Tibial nerve (tissue), 4 donors: ENCODE data around the gene RXRB. TPM values are rescaled to one million over a fixed set of nuclear protein-coding genes. Genes with fewer than 3 reads are reported as not detected.

Source experiments
- DNase-seq, 2 donors: peaks; one replicate each; pipeline ENCODE4 v3.0.0-alpha.2; 2019; ENCODE audit warnings: low spot score in 2 of 2
- H3K27ac ChIP-seq, 4 donors: fragments of 200-600 bp; sonication (generic) in 3 of 4; one replicate each; pipeline ENCODE4 v1.5.1; 2017 to 2019; ENCODE audit warnings: mild to moderate bottlenecking in 1 of 4
- H3K27me3 ChIP-seq, 2 donors: fragments of 200-600 bp; sonication (generic) in 1 of 2; one replicate each; pipeline versions ENCODE4 v1.5.1 to v1.6.0; 2017 to 2019
- H3K36me3 ChIP-seq, 3 donors: fragments of 200-600 bp; sonication (generic); one replicate each; pipeline ENCODE4 v1.5.1; 2018 to 2019
- H3K4me1 ChIP-seq, 4 donors: fragments of 200-600 bp; sonication (generic) in 3 of 4; one replicate each; pipeline ENCODE4 v1.5.1; 2017 to 2019
- H3K4me3 ChIP-seq, 4 donors: fragments of 200-600 bp; sonication (generic) in 3 of 4; one replicate each; pipeline ENCODE4 v1.5.1; 2017 to 2019; ENCODE audit warnings: mild to moderate bottlenecking in 1 of 4, moderate library complexity in 1 of 4
- H3K9me3 ChIP-seq, 4 donors: fragments of 200-600 bp; sonication (generic) in 3 of 4; one replicate each; pipeline ENCODE4 v1.5.1; 2017 to 2019
- EP300 ChIP-seq, 2 donors: sonication (generic); formaldehyde crosslinking; IDR thresholded peaks; one replicate each; pipeline ENCODE4 v1.6.1; 2017; ENCODE audit warnings: antibody characterized with exemption in 2 of 2, mild to moderate bottlenecking in 1 of 2
- POLR2A ChIP-seq, 2 donors: fragments of 450-650 bp; IDR thresholded peaks; one replicate each; pipeline ENCODE4 v1.6.1; 2017; ENCODE audit warnings: antibody characterized with exemption in 2 of 2, mild to moderate bottlenecking in 2 of 2, moderate library complexity in 2 of 2
- WGBS, 2 donors: methylation state at CpG; one replicate each; pipeline ENCODE4 v1.1.5; 2018; 5-methylcytosine and 5-hydroxymethylcytosine counted together
- total RNA-seq, 4 donors: library from RNA; depleted of rRNA; stranded (reverse); fragments of >200 nt; gene quantifications; one replicate each; pipeline ENCODE4 v1.1.0, GENCODE V29; 2016
- TF ChIP-seq, protein P1 (sequence below), 5 experiments: fragments of 200-600 bp in 3 of 5; fragments of 450-650 bp in 2 of 5; sonication (generic) in 3 of 5; IDR thresholded peaks; one replicate each; pipeline ENCODE4 v1.5.1; 2016 to 2019; ENCODE audit warnings: antibody characterized with exemption in 5 of 5, mild to moderate bottlenecking in 3 of 5, moderate library complexity in 2 of 5

The RXRB gene
- total RNA-seq, 4 donors from 2014 or later: 34.3 to 64.7 (median 43.9) TPM

DNA sequence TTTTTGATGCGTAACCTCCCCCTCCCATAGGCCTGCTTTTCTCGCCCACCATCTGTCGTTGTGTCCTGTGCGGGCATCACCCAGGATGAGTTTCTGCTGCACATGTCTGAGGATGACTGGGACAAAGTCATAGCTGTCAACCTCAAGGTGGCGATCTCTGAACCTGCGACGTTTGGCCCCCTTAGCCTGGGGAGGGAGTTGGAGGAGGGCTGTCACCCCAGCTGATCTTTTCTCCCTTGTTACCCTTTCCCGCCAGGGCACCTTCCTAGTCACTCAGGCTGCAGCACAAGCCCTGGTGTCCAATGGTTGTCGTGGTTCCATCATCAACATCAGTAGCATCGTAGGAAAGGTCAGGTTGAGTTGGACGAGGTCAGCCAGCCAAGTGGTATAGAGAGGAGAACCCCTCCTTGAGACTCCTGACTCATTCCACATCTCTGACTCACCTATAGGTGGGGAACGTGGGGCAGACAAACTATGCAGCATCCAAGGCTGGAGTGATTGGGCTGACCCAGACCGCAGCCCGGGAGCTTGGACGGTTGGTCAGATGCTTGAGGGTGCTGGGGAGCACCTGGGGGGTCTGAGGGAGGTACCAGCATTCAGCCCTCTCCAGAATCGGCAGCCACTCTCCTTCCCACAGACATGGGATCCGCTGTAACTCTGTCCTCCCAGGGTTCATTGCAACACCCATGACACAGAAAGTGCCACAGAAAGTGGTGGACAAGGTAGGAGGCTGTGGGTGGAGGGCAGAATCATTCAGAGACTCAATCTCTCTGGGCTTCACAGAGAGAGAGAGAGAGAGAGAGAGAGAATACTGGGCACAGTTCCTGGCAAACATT is 4.9 kb upstream of the RXRB start:
- Histone ChIP-seq H3K27me3 (no peaks in the 10 kb centered on the region), H3K4me3 (peak overlapping the region in 3 of 4 donors; percentile 35 to 78 (median 76)), H3K36me3 (peaks cover 0 to 31% (median 0%) of the 10 kb centered on the region in 3 donors), H3K9me3 (no peaks in the 10 kb centered on the region), H3K27ac (peak overlapping the region in 3 of 4 donors; percentile 53 to 80 (median 78)), H3K4me1 (peaks cover 3 to 70% (median 39%) of the 10 kb centered on the region in 4 donors)
- TF ChIP-seq POLR2A (IDR thresholded peaks at IDR 0.05): no peak
- TF ChIP-seq, protein P1, sequence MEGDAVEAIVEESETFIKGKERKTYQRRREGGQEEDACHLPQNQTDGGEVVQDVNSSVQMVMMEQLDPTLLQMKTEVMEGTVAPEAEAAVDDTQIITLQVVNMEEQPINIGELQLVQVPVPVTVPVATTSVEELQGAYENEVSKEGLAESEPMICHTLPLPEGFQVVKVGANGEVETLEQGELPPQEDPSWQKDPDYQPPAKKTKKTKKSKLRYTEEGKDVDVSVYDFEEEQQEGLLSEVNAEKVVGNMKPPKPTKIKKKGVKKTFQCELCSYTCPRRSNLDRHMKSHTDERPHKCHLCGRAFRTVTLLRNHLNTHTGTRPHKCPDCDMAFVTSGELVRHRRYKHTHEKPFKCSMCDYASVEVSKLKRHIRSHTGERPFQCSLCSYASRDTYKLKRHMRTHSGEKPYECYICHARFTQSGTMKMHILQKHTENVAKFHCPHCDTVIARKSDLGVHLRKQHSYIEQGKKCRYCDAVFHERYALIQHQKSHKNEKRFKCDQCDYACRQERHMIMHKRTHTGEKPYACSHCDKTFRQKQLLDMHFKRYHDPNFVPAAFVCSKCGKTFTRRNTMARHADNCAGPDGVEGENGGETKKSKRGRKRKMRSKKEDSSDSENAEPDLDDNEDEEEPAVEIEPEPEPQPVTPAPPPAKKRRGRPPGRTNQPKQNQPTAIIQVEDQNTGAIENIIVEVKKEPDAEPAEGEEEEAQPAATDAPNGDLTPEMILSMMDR (IDR thresholded peaks at IDR 0.05): no peak
- no peak for TF ChIP-seq EP300 (IDR thresholded peaks at IDR 0.05)
- 47 to 52% methylated on average over 17 of the region's 17 CpGs for WGBS, 2 donors
- DNase-seq: no peak

DNA sequence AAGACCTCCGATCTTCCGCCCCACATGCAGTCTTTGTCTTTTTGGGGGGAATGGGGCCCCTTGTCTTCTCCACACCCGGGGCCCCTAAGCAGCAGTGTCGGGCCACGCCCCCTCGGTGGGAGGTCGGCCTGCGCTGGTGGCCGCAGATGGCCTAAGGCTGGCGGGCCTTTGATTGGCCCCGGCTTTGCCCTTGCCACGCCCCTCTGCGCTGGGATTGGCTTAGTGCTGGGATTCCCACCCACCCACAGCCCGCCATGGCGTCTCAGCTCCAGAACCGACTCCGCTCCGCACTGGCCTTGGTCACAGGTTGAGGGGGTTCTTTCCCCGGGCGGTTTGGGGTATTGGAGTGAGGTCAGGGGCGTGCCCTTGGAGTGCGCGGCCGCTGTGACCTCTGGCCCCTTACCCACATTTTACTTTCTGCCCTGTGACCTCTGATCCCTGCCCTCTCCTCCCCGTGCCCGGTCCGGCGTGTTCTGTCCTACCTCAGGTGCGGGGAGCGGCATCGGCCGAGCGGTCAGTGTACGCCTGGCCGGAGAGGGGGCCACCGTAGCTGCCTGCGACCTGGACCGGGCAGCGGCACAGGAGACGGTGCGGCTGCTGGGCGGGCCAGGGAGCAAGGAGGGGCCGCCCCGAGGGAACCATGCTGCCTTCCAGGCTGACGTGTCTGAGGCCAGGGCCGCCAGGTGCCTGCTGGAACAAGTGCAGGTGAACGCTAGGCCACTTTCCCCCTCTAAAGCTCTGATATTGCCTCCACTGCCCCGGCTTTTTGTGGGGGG is 4.1 kb upstream of the RXRB start, which contains the start of gene HSD17B8:
Gene HSD17B8, plus strand, starts transcription at position 241 of the 776 bp plus-strand sequence. Its CDS starts 14 bp downstream, at position 255.
- Histone ChIP-seq H3K36me3 (peaks cover 0 to 23% (median 0%) of the 10 kb centered on the region in 3 donors), H3K27me3 (no peaks in the 10 kb centered on the region), H3K9me3 (no peaks in the 10 kb centered on the region), H3K4me1 (peaks cover 3 to 73% (median 40%) of the 10 kb centered on the region in 4 donors), H3K27ac (peak within 1 kb of the TSS in 3 of 4 donors; percentile 53 to 80 (median 78)), H3K4me3 (peak within 1 kb of the TSS; percentile 35 to 78 (median 58))
- WGBS, 2 donors: 1 to 2% methylated on average over 31 to 44 of the region's 48 CpGs
- peak; percentile 94 for DNase-seq
- TF ChIP-seq, protein P1 (IDR thresholded peaks at IDR 0.05): no peak
- TF ChIP-seq EP300 (IDR thresholded peaks at IDR 0.05): peak in 1 of 2 donors; percentile 72
- TF ChIP-seq POLR2A (IDR thresholded peaks at IDR 0.05): peak; percentile 40 to 63

DNA sequence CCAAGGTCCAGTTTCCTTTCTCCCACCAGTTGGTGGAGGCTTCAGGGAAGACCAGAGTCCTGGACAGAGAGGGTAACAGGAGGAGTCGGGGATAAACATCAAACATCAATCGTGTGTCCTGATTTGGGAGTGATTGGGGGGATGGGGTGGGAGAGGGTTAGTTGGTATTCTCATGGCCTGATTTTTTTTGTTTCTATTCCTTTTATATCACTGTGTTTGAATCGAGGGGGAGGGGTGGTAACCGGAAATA is 3.6 kb upstream of the RXRB start:
- Histone ChIP-seq H3K4me3 (peak overlapping the region in 2 of 4 donors; percentile 76 to 78), H3K27ac (peak overlapping the region in 2 of 4 donors; percentile 78 to 80), H3K9me3 (no peaks in the 10 kb centered on the region), H3K36me3 (peaks cover 0 to 20% (median 0%) of the 10 kb centered on the region in 3 donors), H3K27me3 (no peaks in the 10 kb centered on the region), H3K4me1 (peaks cover 3 to 73% (median 45%) of the 10 kb centered on the region in 4 donors)
- no peak for DNase-seq
- TF ChIP-seq, protein P1 (IDR thresholded peaks at IDR 0.05): no peak
- TF ChIP-seq EP300 (IDR thresholded peaks at IDR 0.05) (no peak), POLR2A (IDR thresholded peaks at IDR 0.05) (no peak)
- WGBS, 2 donors: 2 to 5% methylated on average over 4 of the region's 4 CpGs

DNA sequence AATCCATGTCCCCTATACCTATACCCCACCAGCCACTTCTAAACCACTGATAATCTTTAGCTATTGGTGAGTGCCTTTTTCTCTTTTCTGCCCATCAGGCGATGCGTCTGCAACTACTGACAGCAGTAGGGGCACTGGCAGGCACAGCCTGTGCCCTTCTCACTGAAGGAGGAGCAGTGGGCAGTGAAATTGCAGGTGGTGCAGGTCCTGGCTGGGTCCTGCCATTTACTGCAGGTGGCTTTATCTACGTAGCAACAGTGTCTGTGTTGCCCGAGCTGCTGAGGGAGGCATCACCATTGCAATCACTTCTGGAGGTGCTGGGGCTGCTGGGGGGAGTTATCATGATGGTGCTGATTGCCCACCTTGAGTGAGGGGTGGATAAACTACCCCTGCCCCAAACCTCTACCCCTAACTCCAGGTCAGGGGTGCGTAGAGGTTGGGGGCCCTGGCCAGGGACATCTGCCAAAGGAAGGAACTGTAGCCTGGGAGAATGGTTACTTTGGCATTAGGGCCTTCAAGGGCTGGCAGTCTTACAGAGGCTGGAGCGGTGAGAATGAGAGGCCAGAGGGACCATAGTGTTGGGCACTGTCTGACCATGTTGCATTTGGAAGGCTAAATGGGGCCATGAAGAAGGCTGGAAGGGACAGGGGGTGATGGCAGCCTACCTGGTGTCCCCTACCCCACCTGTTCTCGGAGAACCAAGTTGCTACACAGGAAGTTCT is 3.1 kb upstream of the RXRB start:
- no peak for DNase-seq
- WGBS, 2 donors: 87 to 92% methylated on average over 6 to 7 of the region's 7 CpGs
- TF ChIP-seq, protein P1 (IDR thresholded peaks at IDR 0.05): no peak
- TF ChIP-seq EP300 (IDR thresholded peaks at IDR 0.05) (no peak), POLR2A (IDR thresholded peaks at IDR 0.05) (no peak)
- Histone ChIP-seq H3K4me3 (no peak overlapping the region), H3K9me3 (no peaks in the 10 kb centered on the region), H3K36me3 (peaks cover 0 to 20% (median 0%) of the 10 kb centered on the region in 3 donors), H3K27me3 (no peaks in the 10 kb centered on the region), H3K4me1 (peaks cover 3 to 73% (median 47%) of the 10 kb centered on the region in 4 donors), H3K27ac (no peak overlapping the region)
